H1 (cell line): ENCODE data around the gene SLITRK5. TPM values are rescaled to one million over a fixed set of nuclear protein-coding genes. Genes with fewer than 3 reads are reported as not detected.

ENCODE experiments used
- BCL11A ChIP-seq, 2 experiments: IDR thresholded peaks; one replicate each; pipeline ENCODE4 v1.6.1; 2011; ENCODE audit warnings: low read depth in 2 of 2, low read length in 2 of 2, mild to moderate bottlenecking in 2 of 2
- E2F6 ChIP-seq: IDR thresholded peaks from 2 replicates; pipeline ENCODE4 v1.6.1; 2012; ENCODE audit warnings: inconsistent platforms
- EGR1 ChIP-seq: IDR thresholded peaks from 2 replicates; pipeline ENCODE4 v1.6.1; 2011; ENCODE audit warnings: low read depth, low read length, borderline replicate concordance
- EZH2 ChIP-seq: fragments of 200-600 bp; sonication (generic); IDR thresholded peaks from 2 replicates; pipeline ENCODE4 v1.7.1; 2012; ENCODE audit warnings: low read depth, mild to moderate bottlenecking, moderate library complexity, low read length, inconsistent platforms; ENCODE audit not compliant: severe bottlenecking
- PHF8 ChIP-seq: fragments of 200-600 bp; sonication (generic); conservative IDR thresholded peaks from 2 replicates; pipeline ENCODE4 v1.7.1; 2012; ENCODE audit warnings: low read depth, mild to moderate bottlenecking, inconsistent platforms, low read length, moderate library complexity
- RNF2 ChIP-seq: fragments of 200-900, 300-1000 bp; sonication (generic); IDR thresholded peaks from 2 replicates; pipeline ENCODE4 v1.7.1; 2016; ENCODE audit warnings: borderline replicate concordance, low read depth, mild to moderate bottlenecking, antibody characterized with exemption, low read length; ENCODE audit not compliant: poor library complexity, severe bottlenecking; ENCODE audit errors: missing control alignments
- USF2 ChIP-seq: IDR thresholded peaks from 2 replicates; pipeline ENCODE4 v1.6.1; 2011; ENCODE audit warnings: low read length, improper control_type of control experiment
- polyA plus RNA-seq, 7 experiments: library from polyadenylated mRNA; depleted of rRNA in 3 of 7; stranded (reverse) in 5 of 7; unstranded in 2 of 7; fragments of >200 nt in 5 of 7; fragments of 200-250 nt in 2 of 7; gene quantifications; 1 replicate in 5 of 7; 2 replicates in 1 of 7; 4 replicates in 1 of 7; pipeline versions ENCODE4 v1.2.1 to v1.2.3, GENCODE V29; 2011 to 2013; ENCODE audit warnings: missing spikeins in 2 of 7, mixed read lengths in 2 of 7
- total RNA-seq: library from RNA; stranded (reverse); fragmentation: NEBNext Ultra II Directional; extraction: Animal tissue kit (Norgen Biotek cat#: 25700); gene quantifications from 2 replicates; pipeline ENCODE4 v1.2.1, GENCODE V29; 2021

SLITRK5 gene
- total and polyA plus RNA-seq, 2 of the 8 experiments (the other 6 are each of a cell fraction or from before 2014, with no cell fraction given), result 0.27 to 1.1 TPM

- no peak for TF ChIP-seq PHF8
- TF ChIP-seq BCL11A (IDR thresholded peaks at IDR 0.05; ENCODE audit: low read depth in 2 of 2, low read length in 2 of 2), result no peak
- TF ChIP-seq EGR1, result no peak
- TF ChIP-seq RNF2, result peak; percentile 60
- no peak for TF ChIP-seq USF2
- TF ChIP-seq E2F6, result no peak
- TF ChIP-seq EZH2, result peak; percentile 85
Observed at GRCh38 chr13:87674247-87674738, 3.1 kb downstream of the SLITRK5 start (continued).
